NB4 (cell line): ENCODE results near the gene KRTAP13-3.

Experiments used
- CTCF ChIP-seq: IDR thresholded peaks from one replicate; pipeline ENCODE4 v1.5.1; 2012; ENCODE audit warnings: low read depth, low read length
- MYC ChIP-seq: IDR thresholded peaks from 2 replicates; pipeline ENCODE4 v1.6.1; 2011; ENCODE audit warnings: low read depth, low read length
- POLR2A ChIP-seq: IDR thresholded peaks from 2 replicates; pipeline ENCODE4 v1.6.1; 2011; ENCODE audit warnings: mild to moderate bottlenecking; ENCODE audit not compliant: insufficient read length; ENCODE audit errors: extremely low read depth

- no peak for TF ChIP-seq CTCF
- TF ChIP-seq POLR2A: no peak
- no peak for TF ChIP-seq MYC
Observed at GRCh38 chr21:30439975-30440374, 14.2 kb upstream of the KRTAP13-3 start, which contains the start of gene KRTAP15-1.
